SH-SY5Y (cell line): Measurements from ENCODE around the gene KCNH2.

Experiments
- GATA2 ChIP-seq: IDR thresholded peaks from 2 replicates; pipeline ENCODE4 v1.6.1; 2011; ENCODE audit warnings: mild to moderate bottlenecking, low read depth, low read length
- GATA3 ChIP-seq: IDR thresholded peaks from 2 replicates; pipeline ENCODE4 v1.6.1; 2011; ENCODE audit warnings: low read depth, mild to moderate bottlenecking, low read length, moderate library complexity

DNA sequence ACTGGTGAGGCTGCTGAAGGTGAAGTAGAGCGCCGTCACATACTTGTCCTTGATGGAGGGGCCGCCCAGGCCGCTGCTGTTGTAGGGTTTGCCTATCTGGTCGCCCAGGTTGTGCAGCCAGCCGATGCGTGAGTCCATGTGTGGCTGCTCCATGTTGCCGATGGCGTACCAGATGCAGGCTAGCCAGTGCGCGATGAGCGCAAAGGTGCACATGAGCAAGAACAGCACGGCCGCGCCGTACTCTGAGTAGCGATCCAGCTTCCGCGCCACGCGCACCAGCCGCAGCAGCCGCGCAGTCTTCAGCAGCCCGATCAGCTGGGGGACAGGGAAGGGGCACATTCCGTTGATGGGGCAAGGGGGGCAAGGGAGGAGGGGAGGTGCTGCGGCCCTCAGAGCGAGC lies 26.6 kb downstream of the KCNH2 start:
- TF ChIP-seq GATA2 (no peak), GATA3 (no peak)
